Measurements from ENCODE around the gene COL27A1.

DNA sequence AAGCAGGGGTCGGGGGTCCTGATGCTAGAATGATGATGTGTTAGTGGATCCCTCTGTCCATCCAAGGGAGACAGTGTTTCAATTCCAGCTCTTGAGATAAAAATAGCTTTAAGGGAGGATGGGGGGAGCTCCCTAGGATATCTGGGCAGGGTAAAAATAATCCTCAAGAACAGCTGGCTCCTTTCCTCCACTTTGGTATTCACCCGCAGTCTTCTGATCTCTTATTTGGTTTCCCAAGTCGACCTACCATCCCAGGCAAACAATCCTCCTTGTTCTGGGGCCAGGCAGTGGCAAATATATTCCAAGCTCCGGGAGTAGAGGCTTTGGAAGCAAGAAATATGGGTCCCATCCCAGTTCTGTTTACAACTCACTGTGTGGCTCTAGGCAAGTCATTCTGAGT is 14.5 kb upstream of the COL27A1 start:
- TF ChIP-seq EZH2 (IDR thresholded peaks at IDR 0.05; ENCODE audit: low read depth, unreplicated experiment) (no peak), POLR2AphosphoS5 (IDR thresholded peaks at IDR 0.05; ENCODE audit: low read depth) (no peak), CREB1 (CRISPR knock-in tag; IDR thresholded peaks at IDR 0.05; ENCODE audit: low read depth) (no peak), JUNB (IDR thresholded peaks at IDR 0.05; ENCODE audit: unreplicated experiment) (no peak), ETS1 (IDR thresholded peaks at IDR 0.05) (no peak), STAT1 (IDR thresholded peaks at IDR 0.05; ENCODE audit: unreplicated experiment) (no peak), EZH2phosphoT487 (IDR thresholded peaks at IDR 0.05; ENCODE audit: unreplicated experiment) (no peak), ZNF331 (CRISPR knock-in tag; IDR thresholded peaks at IDR 0.05; ENCODE audit: low read depth) (no peak)
- TF ChIP-seq, protein P1, sequence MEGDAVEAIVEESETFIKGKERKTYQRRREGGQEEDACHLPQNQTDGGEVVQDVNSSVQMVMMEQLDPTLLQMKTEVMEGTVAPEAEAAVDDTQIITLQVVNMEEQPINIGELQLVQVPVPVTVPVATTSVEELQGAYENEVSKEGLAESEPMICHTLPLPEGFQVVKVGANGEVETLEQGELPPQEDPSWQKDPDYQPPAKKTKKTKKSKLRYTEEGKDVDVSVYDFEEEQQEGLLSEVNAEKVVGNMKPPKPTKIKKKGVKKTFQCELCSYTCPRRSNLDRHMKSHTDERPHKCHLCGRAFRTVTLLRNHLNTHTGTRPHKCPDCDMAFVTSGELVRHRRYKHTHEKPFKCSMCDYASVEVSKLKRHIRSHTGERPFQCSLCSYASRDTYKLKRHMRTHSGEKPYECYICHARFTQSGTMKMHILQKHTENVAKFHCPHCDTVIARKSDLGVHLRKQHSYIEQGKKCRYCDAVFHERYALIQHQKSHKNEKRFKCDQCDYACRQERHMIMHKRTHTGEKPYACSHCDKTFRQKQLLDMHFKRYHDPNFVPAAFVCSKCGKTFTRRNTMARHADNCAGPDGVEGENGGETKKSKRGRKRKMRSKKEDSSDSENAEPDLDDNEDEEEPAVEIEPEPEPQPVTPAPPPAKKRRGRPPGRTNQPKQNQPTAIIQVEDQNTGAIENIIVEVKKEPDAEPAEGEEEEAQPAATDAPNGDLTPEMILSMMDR (conservative IDR thresholded peaks at IDR 0.05; ENCODE audit: low read depth in 2 of 2), result no peak

Data from GM23338 (cell line).